Adrenal gland (tissue), 5 donors: ENCODE data around the gene FHIT.

ENCODE experiments used
- POLR2A ChIP-seq, 2 donors: fragments of 450-650 bp; IDR thresholded peaks; one replicate each; pipeline ENCODE4 v1.6.1; 2017; ENCODE audit warnings: antibody characterized with exemption in 2 of 2, mild to moderate bottlenecking in 2 of 2, moderate library complexity in 1 of 2
- TF ChIP-seq, protein P1 (sequence below), 6 experiments: fragments of 450-650 bp in 4 of 6; fragments of 200-600 bp in 2 of 6; sonication (generic) in 1 of 6; IDR thresholded peaks; 1 replicate in 5 of 6; 2 replicates in 1 of 6; pipeline versions ENCODE4 v1.5.1 to v1.8.0; 2016 to 2021; ENCODE audit warnings: antibody characterized with exemption in 6 of 6, mild to moderate bottlenecking in 2 of 6, moderate library complexity in 1 of 6
- donor health status: DM: no; HTN: no; CAD: no.

- TF ChIP-seq, protein P1, sequence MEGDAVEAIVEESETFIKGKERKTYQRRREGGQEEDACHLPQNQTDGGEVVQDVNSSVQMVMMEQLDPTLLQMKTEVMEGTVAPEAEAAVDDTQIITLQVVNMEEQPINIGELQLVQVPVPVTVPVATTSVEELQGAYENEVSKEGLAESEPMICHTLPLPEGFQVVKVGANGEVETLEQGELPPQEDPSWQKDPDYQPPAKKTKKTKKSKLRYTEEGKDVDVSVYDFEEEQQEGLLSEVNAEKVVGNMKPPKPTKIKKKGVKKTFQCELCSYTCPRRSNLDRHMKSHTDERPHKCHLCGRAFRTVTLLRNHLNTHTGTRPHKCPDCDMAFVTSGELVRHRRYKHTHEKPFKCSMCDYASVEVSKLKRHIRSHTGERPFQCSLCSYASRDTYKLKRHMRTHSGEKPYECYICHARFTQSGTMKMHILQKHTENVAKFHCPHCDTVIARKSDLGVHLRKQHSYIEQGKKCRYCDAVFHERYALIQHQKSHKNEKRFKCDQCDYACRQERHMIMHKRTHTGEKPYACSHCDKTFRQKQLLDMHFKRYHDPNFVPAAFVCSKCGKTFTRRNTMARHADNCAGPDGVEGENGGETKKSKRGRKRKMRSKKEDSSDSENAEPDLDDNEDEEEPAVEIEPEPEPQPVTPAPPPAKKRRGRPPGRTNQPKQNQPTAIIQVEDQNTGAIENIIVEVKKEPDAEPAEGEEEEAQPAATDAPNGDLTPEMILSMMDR (IDR thresholded peaks at IDR 0.05): no peak
- no peak for TF ChIP-seq POLR2A (IDR thresholded peaks at IDR 0.05)
Measured at GRCh38 chr3:60781935-60782334, 469.3 kb downstream of the FHIT start.
